GM21786 (cell line): ENCODE data around the gene WRAP73.

Experiments used
- ATAC-seq: cut with Tn5 transposase; IDR thresholded peaks from one replicate; pipeline ENCODE4 v1.9.1; 2021; ENCODE audit not compliant: unreplicated experiment

The WRAP73 gene

DNA sequence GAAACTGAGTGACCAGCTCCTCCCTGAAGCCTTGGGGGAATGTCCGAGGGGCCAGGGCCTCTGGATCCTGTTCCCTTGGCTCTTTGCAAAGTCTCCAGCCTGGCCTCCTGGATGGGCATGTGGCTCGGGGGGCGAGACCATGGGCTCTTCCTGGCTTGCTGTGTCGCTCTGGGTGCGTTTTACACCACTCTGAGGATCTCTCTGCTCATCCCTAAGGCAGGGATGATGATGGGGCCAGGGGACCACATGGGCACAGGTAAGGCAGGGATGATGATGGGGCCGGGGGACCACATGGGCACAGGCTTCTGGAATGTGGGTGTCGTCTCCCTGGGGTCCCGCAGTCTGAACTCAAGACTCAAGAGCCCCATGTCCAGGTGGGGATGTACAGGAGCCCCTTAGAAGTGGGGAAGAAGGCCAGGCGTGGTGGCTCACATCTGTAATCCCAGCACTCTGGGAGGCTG lies 20.1 kb upstream of the WRAP73 start:
- no peak for ATAC-seq

DNA sequence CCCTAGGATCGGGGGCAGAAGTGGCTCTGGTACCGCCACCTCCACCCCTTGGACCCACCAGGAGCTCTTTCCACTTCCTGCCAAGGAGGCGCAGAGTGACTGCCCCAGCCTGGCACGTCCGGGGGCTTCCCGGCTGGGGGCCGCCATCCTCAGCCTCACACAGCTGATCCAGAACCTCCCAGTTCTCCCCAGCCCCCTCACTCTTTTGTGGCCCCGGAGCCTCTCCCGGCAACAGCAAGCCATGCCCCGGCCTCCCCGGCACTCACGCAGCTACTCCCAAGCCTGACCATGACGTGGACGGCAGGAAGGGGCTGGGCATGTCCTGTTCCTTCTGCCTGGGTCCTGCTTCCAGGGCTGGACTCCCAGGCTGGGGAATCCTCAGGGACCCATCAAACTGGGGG lies 19.5 kb upstream of the WRAP73 start:
- ATAC-seq: no peak

DNA sequence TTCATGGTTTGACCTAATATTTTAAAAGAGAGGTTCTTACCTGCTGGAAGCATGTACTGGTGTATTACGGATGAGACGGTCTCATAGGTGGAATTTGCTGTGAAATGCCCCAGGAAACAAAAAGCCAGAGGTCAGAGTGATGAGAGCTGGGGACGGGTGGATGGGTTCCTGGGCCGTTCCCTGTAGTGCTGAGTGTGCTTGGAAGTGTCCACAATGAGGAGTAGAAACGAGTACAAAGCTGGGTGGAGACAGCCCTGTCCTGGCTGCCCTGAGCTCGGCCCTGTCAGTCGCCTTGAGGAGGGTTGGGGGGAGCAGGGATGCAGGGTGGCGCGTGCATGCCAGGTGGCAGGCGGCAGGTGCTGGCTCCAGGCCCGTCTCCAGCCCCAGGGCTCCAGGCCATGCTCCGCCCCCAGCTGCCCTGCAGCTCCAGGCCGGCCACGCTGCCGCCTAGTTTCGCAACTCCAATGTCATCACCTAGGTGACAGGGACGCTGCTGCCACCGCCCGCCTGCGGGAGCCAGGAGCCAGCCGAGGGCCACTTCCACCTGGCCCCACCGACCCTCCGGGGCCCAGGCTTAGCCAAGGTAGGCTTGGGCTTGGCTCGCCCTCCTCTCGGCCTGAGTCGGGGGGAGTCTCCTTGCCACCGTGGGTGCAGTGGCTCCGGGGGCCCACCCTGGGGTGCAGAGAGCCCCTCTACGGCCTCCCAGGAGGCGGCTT lies 18.8 kb upstream of the WRAP73 start:
- no peak for ATAC-seq

DNA sequence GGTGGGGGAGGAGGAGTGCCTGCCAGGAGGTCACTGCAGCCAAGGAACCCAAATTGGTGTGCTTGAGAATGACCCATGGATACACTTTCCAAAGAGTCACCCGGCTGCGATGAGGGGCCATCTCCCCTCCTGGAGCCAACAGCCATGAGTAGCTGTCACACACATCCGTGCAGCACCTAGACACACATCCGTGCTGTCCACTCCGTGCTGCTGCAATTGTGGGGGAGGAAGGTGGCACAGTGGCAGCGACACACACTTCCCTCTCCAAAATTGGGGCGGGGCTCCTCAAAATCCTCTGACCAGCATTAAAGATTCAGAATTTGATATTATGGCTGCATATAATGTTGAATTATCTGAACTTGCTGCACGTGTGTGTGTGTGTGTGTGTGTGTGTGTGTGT lies 18.2 kb upstream of the WRAP73 start:
- ATAC-seq: no peak

DNA sequence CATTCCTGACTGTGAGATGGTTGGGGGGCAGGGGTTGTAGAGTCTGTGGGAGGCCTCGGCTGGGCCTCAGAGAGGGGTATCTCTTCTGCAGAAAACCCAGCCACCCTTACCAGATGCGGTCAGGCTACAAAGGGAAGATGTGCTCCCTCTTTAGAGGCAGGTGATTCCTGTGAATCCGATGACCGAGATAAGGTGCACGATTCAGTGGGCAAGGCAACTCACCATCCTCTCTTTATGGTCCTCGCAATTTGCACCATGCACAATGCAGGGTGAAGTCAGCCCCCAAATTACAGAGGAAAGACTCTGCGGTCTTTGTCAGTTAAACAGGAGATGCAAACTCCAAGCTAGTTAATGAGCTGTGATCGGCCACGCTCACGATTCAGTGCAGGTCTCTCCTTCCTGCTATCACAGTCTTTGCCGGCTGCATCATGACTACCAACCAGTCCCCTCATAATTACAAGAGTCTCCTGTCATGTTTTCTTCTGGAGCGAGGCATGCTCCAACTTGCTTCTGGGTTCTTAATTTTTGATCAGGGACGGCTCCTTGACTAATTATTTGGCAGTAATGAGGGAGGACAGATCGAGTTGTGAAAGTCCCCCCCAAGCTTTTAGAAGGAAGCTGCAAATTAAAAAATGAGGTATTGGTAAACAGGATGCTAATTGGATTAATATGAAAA lies 14.9 kb upstream of the WRAP73 start:
- no peak for ATAC-seq

DNA sequence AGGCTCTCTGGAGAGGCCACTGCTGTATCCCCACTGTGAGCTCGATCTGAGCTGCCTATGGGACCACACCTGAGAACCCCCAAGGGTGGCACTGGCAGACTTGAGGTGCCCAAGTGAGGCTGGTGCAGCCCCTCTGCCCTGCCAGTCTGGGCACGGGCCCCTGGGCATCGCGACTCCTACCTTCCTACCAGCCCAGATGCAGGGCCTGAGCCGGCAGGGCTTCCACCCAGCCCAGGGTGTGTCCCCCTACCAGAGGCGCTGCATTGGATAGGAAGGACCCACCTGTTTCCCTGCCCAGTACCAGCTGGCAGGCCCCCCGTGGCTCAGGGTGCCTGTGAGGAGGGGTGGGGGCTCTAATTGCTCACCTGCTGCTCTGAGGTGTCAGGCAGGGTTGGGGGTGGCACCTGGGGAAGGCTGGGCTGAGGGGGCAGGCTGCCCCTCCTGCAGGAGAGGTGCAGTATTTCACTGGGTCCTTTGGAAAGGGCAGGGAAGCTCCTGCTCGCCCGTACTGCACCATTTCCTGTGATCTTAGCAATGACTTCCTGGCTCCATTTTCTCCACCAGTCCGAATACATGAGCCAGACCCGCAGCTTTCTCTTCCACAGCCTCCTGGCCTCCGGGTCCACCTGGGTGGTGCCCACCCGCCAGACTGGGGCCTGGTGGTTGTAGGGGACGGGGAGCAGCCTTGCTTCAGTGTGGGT lies 14.2 kb upstream of the WRAP73 start:
- ATAC-seq: no peak

DNA sequence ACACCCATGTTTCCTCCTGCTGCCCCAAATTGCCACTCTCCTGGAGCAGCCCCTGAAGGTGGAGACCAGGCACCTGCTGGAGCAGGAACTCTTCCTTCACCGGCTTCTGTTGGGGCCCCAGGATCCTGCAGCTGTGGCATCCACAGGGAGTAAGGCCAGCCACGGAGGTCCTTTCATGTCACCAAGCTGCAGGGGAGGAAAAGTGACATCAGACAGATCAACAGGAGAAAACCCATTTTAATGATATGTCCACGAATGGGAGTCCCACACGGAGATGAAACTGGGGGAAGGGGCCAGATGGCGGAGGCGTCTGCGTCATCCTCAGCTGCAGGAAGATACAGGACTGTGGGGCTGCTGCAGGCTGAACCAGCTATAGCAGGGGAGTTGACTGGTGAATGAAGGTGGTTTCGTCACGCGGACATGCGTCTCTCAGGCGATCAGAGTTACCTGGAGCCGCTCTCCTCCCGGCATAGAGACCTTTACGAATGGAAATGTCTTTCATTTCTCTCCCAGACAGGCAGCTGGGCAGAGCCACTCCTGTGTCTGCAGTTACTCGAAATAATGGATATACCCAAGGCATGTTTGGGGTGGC lies 12.3 kb upstream of the WRAP73 start:
- ATAC-seq: no peak

DNA sequence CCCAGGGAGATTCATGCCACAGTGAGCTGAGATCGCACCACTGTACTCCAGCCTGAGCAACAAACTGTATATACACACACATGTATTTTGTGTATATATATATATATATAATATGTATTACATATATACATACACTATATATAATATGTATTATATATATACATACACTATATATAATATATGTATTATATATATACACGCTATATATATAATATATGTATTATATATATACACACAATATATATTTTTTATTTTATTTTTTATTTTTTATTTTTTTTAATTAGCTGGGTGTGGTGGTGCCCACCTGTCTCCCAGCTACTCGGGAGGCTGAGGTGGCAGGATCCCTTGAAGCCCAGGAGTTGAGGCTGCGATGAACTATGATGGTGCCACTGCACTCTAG lies 11.7 kb upstream of the WRAP73 start:
- no peak for ATAC-seq

DNA sequence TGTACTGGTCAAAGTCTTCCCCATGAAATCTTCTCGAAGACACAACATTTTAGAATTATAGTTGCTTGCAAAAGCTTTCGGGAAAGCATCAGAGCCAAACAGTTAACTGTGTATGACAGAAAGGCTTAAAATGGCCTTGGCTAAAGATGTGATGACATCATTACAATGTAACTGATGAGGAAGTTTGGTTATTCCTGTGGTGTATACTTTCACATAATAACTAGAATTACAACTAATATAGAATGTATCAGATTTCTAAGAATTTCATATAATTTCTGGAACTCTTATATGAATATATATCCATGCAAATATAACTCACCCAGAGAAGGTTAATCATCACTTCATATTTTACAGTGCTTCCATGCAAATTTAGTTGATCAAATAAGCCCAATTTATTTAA lies 10.8 kb upstream of the WRAP73 start:
- ATAC-seq: no peak

DNA sequence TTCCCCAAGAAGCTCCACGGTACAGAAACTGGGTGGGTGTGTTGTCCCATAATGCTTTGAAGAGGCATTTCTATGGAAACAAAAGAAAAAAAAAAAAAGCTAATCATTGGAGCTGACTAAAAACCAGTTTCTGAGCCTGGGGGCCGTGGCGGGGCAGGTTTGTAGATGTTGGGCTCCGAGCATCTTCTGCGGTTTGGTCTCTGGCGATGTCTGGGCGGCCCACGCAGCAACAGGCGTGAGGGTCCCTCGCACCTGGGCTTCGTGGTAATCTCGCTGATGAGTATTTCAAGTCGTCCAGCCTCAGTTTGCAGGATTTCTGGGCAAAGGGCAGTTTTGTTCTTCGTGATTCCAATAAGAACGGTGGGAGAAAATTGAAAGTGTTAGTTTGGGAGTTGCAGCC lies 9.2 kb upstream of the WRAP73 start:
- no peak for ATAC-seq

DNA sequence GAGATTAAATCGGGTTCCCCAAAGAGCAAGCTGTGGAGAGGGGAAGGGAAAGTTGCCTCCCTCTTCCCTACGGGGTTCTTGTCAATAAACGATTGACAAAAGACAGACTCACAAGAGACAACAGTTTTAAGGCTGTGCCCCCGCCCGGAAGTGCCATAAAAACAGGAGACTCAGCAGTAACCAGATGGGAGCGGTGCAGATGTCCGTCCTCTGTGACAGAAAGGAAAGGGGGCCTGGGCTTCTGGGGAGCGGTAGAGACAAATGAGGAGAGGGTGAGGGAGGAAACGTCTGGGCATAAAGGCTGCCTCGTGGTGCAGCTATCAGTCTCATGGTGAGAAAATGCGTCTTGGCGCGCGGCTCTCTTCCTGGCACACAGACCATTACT lies 8.3 kb upstream of the WRAP73 start:
- ATAC-seq: no peak

DNA sequence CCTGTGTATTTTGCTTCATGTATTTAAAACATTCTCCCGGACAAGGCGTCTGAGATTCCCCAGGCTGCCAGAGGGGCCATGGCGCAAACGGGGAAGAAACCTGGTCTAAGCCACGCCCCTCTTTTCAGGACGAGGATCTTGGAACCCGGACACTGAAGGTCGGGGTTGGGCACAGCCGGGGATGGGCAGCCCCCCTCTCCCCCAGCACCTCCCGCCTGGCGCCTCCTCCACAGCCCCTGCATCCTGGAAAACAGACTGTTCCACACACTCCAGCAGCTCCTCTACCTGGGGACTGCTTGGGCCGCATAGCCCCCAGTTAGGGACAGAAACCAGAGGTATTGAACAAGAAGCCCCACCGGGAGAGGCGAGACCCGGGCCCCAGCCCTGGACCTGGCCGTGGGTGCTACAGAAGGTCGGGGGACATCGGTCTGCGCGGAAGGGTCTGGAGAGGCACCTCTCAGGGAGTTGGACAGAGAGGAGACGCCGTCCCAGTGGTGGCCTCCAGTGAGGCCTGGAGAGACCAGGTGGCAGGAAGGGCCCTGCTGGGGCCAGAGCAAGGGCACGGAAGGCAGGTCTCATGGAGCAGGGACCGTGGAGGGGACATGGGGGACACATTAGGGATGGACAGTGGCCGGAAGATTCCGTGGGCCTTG lies 7.8 kb upstream of the WRAP73 start:
- no peak for ATAC-seq

DNA sequence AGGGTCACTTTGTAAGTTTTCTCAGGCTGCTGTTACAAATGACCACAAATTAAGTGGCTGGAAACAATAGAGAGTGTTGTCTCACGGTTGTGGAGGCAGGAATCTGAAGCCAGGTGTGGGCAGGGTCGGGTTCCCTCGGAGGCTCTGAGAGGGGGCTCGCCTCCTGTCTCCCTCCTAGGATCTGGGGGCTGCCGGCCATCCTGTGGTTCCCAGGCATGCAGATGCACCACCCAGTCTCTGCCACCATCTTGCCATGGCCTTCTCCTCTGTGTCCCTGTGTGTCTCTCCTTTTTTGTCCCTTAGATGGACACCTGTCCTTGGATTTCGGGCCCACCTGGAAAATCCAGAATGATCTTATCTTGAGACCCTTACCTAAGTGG lies 7.2 kb upstream of the WRAP73 start:
- no peak for ATAC-seq

DNA sequence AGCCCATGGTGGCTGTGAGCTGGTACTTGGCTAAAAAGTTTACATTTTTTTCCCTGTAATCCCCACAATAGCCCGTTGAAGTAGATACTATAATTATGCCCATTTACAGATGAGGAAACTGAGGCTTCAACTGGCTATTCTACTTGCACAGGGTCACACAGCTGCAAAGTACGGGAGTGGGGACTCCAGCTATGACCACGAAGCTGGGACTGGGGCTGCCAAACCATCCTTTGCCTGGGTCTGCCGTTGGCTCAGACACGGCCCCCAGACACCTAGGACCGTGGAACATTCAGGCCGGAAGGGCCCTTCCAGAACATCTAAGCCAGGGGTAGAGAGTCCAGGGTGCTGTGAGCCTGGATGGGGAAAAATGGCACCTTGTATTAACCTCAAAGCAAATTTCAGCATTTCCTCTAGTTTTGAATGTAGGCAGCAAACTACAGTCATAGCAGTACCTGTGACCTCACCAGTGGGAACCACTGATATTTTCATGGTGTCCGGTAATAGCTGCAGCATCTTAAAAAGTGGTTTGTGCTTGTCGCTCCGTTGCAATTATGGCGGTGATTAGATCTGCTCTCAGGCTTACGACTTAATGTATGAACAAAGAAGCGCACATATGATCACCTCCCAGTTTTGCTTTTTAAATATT lies 6.7 kb upstream of the WRAP73 start:
- peak; percentile 79 for ATAC-seq

DNA sequence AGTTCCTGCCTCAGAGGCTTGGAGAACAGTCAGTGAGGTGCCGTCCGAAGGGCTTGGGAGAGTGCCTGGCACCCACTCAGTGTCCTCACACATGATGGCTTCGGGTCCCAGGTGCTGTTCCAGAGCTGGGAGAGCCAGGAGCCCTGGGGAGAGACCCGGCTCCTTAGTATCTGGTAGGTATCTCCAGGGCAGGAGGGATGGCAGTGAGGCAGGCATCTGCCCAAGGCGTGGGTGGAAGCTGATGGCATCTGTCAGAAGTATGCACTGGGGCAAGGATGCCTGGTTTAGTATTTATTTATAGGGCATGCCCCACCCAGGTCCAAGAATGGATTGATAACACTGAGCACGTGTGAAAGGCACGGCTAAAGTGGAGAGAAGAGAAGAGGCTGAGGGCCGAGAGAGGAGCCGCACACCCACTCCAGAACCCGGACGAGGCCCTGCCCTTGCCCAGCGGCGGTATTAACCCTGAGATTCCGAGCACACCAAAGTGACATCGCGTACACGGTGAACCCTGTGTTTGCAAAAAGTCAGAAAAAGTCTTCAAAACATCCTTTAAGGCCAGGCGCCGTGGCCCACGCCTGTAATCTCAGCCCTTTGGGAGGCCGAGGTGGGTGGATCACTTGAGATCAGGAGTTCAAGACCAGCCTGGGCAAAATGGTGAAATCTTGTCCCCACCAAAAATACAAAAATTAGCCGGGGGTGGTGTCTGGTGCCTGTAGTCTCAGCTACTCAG lies 4.8 kb upstream of the WRAP73 start:
- ATAC-seq: no peak

DNA sequence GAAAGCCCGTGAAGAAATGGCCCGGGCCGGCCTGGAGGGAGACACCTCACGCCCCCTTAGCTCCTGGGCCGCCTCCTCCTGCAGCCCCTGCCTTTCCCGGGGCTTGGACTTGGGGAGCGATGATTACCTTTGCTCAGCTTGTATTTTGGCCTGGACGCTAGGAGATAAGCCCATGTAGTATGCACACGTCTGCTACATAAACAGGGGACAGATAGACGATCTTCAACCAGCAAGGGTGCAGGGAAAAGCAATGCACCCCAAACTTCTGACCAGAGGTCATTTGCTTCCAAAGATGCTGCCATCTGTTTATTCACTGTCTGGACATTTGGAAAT lies 3.3 kb upstream of the WRAP73 start:
- ATAC-seq: no peak

DNA sequence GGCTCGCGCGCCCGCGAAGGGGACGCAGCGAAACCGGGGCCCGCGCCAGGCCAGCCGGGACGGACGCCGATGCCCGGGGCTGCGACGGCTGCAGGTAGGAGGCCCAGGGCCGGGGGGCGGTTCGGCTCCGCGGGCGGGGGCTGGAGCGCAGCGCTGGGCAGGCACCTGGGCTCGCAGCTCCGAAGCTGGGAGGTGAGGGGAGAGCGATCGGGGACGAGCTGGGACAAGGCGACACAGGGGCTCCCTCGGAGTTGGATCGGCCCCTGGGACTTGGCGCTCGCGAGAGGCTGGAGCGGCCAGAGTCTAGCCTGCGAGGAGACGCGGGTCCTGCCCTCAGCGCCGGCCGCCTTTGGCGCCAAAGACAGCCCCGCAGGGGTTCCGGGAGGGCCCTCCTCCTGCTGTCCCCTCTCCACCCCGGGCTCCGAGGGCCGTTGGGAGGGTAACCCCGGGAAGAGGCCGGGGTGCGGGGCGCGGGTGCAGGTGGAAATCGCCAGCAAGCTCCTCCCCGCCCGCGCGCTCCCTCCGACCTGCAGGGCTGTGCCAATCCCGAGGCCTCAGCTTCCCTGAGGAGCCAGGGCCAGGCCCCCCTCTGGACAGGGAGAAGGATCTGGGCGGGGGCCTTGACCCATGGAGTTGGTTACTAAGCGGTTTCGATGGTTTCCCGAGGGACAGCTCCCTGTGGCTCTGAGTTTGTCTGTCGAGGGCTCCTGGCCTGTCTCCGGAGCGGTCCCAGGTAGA lies 2.8 kb upstream of the WRAP73 start:
- no peak for ATAC-seq

DNA sequence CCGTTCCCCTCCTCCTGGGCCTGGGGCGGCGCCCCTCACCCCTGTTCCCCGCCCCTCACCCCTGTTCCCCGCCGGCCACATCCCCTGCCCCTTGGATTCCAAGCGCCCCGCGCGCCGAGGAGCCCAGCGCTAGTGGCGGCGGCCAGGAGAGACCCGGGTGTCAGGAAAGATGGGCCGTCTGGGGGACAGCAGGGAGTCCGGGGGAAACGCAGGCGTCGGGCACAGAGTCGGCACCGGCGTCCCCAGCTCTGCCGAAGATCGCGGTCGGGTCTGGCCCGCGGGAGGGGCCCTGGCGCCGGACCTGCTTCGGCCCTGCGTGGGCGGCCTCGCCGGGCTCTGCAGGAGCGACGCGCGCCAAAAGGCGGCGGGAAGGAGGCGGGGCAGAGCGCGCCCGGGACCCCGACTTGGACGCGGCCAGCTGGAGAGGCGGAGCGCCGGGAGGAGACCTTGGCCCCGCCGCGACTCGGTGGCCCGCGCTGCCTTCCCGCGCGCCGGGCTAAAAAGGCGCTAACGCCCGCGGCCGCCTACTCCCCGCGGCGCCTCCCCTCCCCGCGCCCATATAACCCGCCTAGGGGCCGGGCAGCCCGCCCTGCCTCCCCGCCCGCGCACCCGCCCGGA lies 2.1 kb upstream of the WRAP73 start, which contains the start of gene TP73:
Gene TP73 (plus strand): TSS at position 587 of the 618 bp plus-strand sequence. CDS start 29,850 bp downstream, outside the sequence.
- no peak for ATAC-seq
